ENCODE results near the gene ETV3L. TPM values are rescaled to one million over a fixed set of nuclear protein-coding genes. Genes with fewer than 3 reads are reported as not detected.

Gene ETV3L
- total and polyA plus RNA-seq, 2 donors from 2014 or later: not detected

- TF ChIP-seq, protein P1, sequence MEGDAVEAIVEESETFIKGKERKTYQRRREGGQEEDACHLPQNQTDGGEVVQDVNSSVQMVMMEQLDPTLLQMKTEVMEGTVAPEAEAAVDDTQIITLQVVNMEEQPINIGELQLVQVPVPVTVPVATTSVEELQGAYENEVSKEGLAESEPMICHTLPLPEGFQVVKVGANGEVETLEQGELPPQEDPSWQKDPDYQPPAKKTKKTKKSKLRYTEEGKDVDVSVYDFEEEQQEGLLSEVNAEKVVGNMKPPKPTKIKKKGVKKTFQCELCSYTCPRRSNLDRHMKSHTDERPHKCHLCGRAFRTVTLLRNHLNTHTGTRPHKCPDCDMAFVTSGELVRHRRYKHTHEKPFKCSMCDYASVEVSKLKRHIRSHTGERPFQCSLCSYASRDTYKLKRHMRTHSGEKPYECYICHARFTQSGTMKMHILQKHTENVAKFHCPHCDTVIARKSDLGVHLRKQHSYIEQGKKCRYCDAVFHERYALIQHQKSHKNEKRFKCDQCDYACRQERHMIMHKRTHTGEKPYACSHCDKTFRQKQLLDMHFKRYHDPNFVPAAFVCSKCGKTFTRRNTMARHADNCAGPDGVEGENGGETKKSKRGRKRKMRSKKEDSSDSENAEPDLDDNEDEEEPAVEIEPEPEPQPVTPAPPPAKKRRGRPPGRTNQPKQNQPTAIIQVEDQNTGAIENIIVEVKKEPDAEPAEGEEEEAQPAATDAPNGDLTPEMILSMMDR (IDR thresholded peaks at IDR 0.05; ENCODE audit: borderline replicate concordance, extremely low read depth, insufficient read depth): no peak
- intact Hi-C loops (cut with DNase I): no loop called here
- FAIRE-seq: no peak
These were observed 17.9 kb downstream of the ETV3L start for GRCh38 chr1:157081707-157082106.

DNA sequence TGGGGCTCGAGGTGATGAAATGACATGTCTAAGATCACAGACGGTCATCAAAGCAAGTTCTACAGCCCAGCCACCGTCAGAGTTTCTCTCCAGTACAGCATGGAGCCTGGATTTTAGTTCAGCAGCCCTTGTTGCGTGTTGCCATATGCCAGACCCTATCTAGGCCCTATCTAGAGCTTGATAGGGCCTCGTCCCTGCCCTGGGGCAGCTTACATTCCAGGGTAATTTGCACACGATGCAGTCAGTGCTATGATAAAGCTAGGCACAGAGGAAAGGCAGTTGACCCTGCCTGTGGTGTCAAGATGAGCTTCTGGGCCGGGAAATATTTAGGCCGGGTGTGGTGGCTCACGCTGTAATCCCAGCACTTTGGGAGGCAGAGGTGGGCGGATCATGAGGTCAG lies 18.9 kb downstream of the ETV3L start:
- H3K27ac ChIP-seq (ENCODE audit: low read depth in 2 of 2, low read length in 2 of 2): no peak overlapping the region
- FAIRE-seq (no peak), DNase-seq (no peak)
- TF ChIP-seq, protein P1 (IDR thresholded peaks at IDR 0.05; ENCODE audit: borderline replicate concordance, extremely low read depth, insufficient read depth): no peak
- H3K9me3 ChIP-seq (ENCODE audit: control insufficient read depth in 2 of 3, insufficient read depth in 1 of 3, low read length in 3 of 3): no peaks in the 10 kb centered on the region
- no peaks in the 10 kb centered on the region for H3K27me3 ChIP-seq (ENCODE audit: control insufficient read depth, insufficient read depth, low read length)
- no peaks in the 10 kb centered on the region for H3K4me1 ChIP-seq (ENCODE audit: control insufficient read depth in 2 of 3, insufficient read depth in 2 of 3, low read depth in 1 of 3, low read length in 3 of 3)
- no peak overlapping the region for H3K9ac ChIP-seq (ENCODE audit: low read length in 3 of 3)
- H3K36me3 ChIP-seq (ENCODE audit: control insufficient read depth in 2 of 3, insufficient read depth in 3 of 3, low read length in 3 of 3): no peaks in the 10 kb centered on the region
- no peak overlapping the region for H3K4me3 ChIP-seq (ENCODE audit: low read length in 3 of 3)
- intact Hi-C loops (cut with DNase I): no loop called here

More at GRCh38 chr1:157081707-157082106, 17.9 kb downstream of the ETV3L start:
- Histone ChIP-seq H3K9me3 (ENCODE audit: control insufficient read depth in 2 of 3, insufficient read depth in 1 of 3, low read length in 3 of 3) (no peaks in the 10 kb centered on the region), H3K36me3 (ENCODE audit: control insufficient read depth in 2 of 3, insufficient read depth in 3 of 3, low read length in 3 of 3) (no peaks in the 10 kb centered on the region), H3K9ac (ENCODE audit: low read length in 3 of 3) (no peak overlapping the region), H3K27ac (ENCODE audit: low read depth in 2 of 2, low read length in 2 of 2) (no peak overlapping the region), H3K27me3 (ENCODE audit: control insufficient read depth, insufficient read depth, low read length) (no peaks in the 10 kb centered on the region), H3K4me3 (ENCODE audit: low read length in 3 of 3) (no peak overlapping the region), H3K4me1 (ENCODE audit: control insufficient read depth in 2 of 3, insufficient read depth in 2 of 3, low read depth in 1 of 3, low read length in 3 of 3) (no peaks in the 10 kb centered on the region)
- DNase-seq: no peak

- TF ChIP-seq, protein P1 (IDR thresholded peaks at IDR 0.05; ENCODE audit: borderline replicate concordance, extremely low read depth, insufficient read depth): no peak
- Histone ChIP-seq H3K36me3 (ENCODE audit: control insufficient read depth in 2 of 3, insufficient read depth in 3 of 3, low read length in 3 of 3) (no peaks in the 10 kb centered on the region), H3K4me3 (ENCODE audit: low read length in 3 of 3) (no peak overlapping the region), H3K9me3 (ENCODE audit: control insufficient read depth in 2 of 3, insufficient read depth in 1 of 3, low read length in 3 of 3) (no peaks in the 10 kb centered on the region), H3K9ac (ENCODE audit: low read length in 3 of 3) (no peak overlapping the region), H3K27ac (ENCODE audit: low read depth in 2 of 2, low read length in 2 of 2) (no peak overlapping the region), H3K27me3 (ENCODE audit: control insufficient read depth, insufficient read depth, low read length) (no peaks in the 10 kb centered on the region), H3K4me1 (ENCODE audit: control insufficient read depth in 2 of 3, insufficient read depth in 2 of 3, low read depth in 1 of 3, low read length in 3 of 3) (peaks cover 0 to 2% (median 0%) of the 10 kb centered on the region in 3 donors)
- intact Hi-C loops (cut with DNase I): no loop called here
- no peak for DNase-seq
- FAIRE-seq: no peak
These were observed 22.2 kb downstream of the ETV3L start for GRCh38 chr1:157077394-157077793.

All from kidney (tissue), 14 donors.